Measurements from ENCODE around the gene FOXN1. TPM values are rescaled to one million over a fixed set of nuclear protein-coding genes. Genes with fewer than 3 reads are reported as not detected.

The FOXN1 gene
- total RNA-seq, 3 donors from 2014 or later (not counting 1 experiment from before 2014, with no cell fraction given): not detected

DNA sequence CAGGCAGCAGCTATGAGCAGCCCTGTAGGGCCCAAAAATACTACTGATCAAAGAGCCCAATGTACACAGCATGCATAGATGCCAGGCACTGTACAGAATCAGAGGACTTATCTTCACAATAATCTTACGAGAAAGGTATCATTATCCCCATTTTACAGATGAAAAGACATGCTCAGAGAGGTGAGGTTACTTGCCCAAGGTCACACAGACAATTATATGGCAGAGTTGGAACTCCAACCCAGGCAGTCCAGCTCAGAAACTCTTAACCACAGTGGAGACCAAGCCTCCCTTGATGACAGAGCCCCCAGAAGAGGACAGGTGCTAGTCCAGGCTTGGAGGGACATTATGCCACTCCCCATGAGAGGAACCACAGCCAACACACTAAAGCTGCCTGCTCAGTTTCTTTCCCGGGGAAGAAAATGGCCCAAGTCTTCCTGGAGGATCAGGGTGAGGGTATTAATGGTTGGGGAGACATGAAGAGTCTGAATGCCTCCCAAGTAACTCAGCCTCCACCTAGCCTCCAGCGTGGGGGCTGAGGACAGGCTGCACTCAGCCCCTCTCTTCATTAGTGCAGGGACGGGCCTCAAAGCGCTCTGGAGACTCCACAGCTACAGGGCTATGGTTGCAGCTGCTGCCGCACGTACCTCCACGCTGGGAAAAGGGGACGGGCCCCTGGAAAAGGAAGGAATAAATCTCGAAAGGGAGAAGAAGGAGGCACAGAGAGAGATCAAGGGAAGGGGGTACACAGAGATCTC is 45.5 kb downstream of the FOXN1 start:
- H3K27ac Mint-ChIP-seq: peak overlapping the region; percentile 87 to 93
- 31% methylated on average over 9 of the region's 10 CpGs for WGBS (ENCODE audit: insufficient coverage)
- H3K9me3 Mint-ChIP-seq: no peaks in the 10 kb centered on the region
- peak overlapping the region; percentile 92 for H3K4me3 Mint-ChIP-seq
- DNase-seq (peak in 1 of 2 donors; percentile 34), ATAC-seq (no peak)
- intact Hi-C loops (cut with micrococcal nuclease): no loop called here
- TF ChIP-seq, protein P1, sequence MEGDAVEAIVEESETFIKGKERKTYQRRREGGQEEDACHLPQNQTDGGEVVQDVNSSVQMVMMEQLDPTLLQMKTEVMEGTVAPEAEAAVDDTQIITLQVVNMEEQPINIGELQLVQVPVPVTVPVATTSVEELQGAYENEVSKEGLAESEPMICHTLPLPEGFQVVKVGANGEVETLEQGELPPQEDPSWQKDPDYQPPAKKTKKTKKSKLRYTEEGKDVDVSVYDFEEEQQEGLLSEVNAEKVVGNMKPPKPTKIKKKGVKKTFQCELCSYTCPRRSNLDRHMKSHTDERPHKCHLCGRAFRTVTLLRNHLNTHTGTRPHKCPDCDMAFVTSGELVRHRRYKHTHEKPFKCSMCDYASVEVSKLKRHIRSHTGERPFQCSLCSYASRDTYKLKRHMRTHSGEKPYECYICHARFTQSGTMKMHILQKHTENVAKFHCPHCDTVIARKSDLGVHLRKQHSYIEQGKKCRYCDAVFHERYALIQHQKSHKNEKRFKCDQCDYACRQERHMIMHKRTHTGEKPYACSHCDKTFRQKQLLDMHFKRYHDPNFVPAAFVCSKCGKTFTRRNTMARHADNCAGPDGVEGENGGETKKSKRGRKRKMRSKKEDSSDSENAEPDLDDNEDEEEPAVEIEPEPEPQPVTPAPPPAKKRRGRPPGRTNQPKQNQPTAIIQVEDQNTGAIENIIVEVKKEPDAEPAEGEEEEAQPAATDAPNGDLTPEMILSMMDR (IDR thresholded peaks at IDR 0.05): no peak
- Histone ChIP-seq H3K36me3 (ENCODE audit: control insufficient read depth, insufficient read depth, low read length) (peaks cover 40% of the 10 kb centered on the region), H3K27me3 (ENCODE audit: control insufficient read depth, insufficient read depth, low read length) (no peaks in the 10 kb centered on the region), H3K27ac (ENCODE audit: low read length) (no peak overlapping the region), H3K9me3 (ENCODE audit: control insufficient read depth, insufficient read depth, low read length) (no peaks in the 10 kb centered on the region), H3K4me3 (ENCODE audit: low read length) (peak overlapping the region; percentile 48), H3K4me1 (ENCODE audit: control insufficient read depth, insufficient read depth, low read length) (peaks cover 57% of the 10 kb centered on the region)
- no peaks in the 10 kb centered on the region for H3K27me3 Mint-ChIP-seq (ENCODE audit: low read depth in 2 of 2)
- peaks cover 7% of the 10 kb centered on the region for H3K36me3 Mint-ChIP-seq
- peaks cover 41 to 63% of the 10 kb centered on the region in 2 donors for H3K4me1 Mint-ChIP-seq

DNA sequence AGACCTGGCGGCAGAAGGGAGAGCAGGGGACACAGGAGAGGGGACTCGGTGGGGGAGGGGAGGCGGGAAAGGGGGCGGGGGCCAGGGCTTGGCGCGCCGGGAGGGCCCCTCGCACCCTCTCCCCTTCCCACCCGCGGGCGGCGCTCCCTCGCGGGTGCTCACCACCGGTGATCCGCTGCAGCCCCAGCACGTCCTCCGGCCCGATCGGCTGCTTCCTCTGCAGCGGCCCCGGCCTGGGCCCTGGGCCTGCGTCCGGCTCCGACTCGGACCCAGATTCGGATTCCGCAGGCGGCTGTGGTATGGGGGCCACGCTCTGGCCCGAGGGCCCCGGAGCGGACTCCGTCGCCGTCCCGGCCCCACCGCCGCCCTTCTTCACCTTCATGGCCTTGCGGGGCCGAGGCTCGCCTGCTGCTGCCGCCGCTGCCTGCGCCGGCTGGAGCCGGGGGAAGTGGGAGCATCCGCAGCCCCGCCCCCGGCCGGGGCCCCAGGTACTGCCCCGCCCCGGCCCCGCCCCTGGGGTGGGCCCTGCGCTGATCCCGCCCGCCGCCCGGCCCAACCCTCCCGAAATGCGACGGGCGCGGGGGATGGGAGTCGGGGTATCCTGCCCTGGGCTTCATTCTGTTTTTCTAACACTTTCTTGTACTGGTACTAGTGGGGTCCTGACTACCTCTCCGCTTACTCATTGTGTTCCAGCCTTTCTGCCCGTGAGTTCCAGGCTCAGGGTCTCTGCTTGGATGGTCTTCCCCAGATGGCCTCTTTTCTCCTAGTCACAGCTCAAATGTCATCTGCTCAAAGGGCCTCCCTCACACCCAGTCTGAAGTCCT is 46.2 kb downstream of the FOXN1 start, which contains the start of gene UNC119:
UNC119 (minus strand) TSS at position 449 of the 824 bp plus-strand sequence; CDS start at position 382, 67 bp downstream.
- peaks cover 11% of the 10 kb centered on the region for H3K36me3 Mint-ChIP-seq
- Histone ChIP-seq H3K9me3 (ENCODE audit: control insufficient read depth, insufficient read depth, low read length) (no peaks in the 10 kb centered on the region), H3K36me3 (ENCODE audit: control insufficient read depth, insufficient read depth, low read length) (peaks cover 42% of the 10 kb centered on the region), H3K4me3 (ENCODE audit: low read length) (peak within 1 kb of the TSS; percentile 48), H3K4me1 (ENCODE audit: control insufficient read depth, insufficient read depth, low read length) (peaks cover 52% of the 10 kb centered on the region), H3K27me3 (ENCODE audit: control insufficient read depth, insufficient read depth, low read length) (no peaks in the 10 kb centered on the region), H3K27ac (ENCODE audit: low read length) (no peak within 1 kb of the TSS)
- H3K4me3 Mint-ChIP-seq: peak within 1 kb of the TSS; percentile 92
- no peaks in the 10 kb centered on the region for H3K9me3 Mint-ChIP-seq
- 2% methylated on average over 61 of the region's 67 CpGs for WGBS (ENCODE audit: insufficient coverage)
- ATAC-seq (peak; percentile 71 to 86 (median 79)), DNase-seq (peak; percentile 80 to 89)
- TF ChIP-seq, protein P1 (IDR thresholded peaks at IDR 0.05): no peak
- peak within 1 kb of the TSS; percentile 87 to 93 for H3K27ac Mint-ChIP-seq
- intact Hi-C loops (cut with micrococcal nuclease): no loop called here
- no peaks in the 10 kb centered on the region for H3K27me3 Mint-ChIP-seq (ENCODE audit: low read depth in 2 of 2)
- H3K4me1 Mint-ChIP-seq: peaks cover 41 to 62% of the 10 kb centered on the region in 2 donors

DNA sequence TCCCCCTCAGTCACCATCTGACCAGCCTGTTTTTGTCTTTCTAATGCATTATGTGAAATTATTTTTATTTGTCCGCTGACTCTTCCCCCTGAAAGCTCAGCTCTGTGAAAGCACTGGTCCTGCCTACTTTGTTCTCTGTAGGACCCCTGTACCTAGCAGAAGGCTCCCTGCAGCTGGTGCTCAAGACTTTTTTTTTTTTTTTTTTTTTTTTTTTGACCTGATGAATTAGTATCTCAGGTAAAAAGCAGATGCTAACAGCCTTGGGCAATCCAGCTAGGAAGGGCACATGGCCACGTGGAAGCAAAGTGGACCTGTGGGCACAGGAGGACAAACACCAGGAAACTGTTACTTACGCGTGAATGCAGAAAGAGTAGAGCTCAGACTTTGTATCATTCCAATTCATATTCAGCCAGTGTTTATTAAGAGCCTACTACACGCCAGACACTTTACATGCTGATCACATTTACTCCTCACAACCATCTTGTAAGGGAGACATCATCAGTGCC is 46.9 kb downstream of the FOXN1 start:
- no peaks in the 10 kb centered on the region for H3K27me3 Mint-ChIP-seq (ENCODE audit: low read depth in 2 of 2)
- ATAC-seq: no peak
- peaks cover 49% of the 10 kb centered on the region for H3K36me3 ChIP-seq (ENCODE audit: control insufficient read depth, insufficient read depth, low read length)
- H3K27ac ChIP-seq (ENCODE audit: low read length): no peak overlapping the region
- peak overlapping the region; percentile 21 for H3K4me3 ChIP-seq (ENCODE audit: low read length)
- 97% methylated on average over 5 of the region's 5 CpGs for WGBS (ENCODE audit: insufficient coverage)
- H3K27me3 ChIP-seq (ENCODE audit: control insufficient read depth, insufficient read depth, low read length): no peaks in the 10 kb centered on the region
- intact Hi-C loops (cut with micrococcal nuclease): no loop called here
- no peak for DNase-seq
- peaks cover 45% of the 10 kb centered on the region for H3K4me1 ChIP-seq (ENCODE audit: control insufficient read depth, insufficient read depth, low read length)
- no peaks in the 10 kb centered on the region for H3K9me3 ChIP-seq (ENCODE audit: control insufficient read depth, insufficient read depth, low read length)
- H3K9me3 Mint-ChIP-seq: no peaks in the 10 kb centered on the region
- H3K36me3 Mint-ChIP-seq: peaks cover 17% of the 10 kb centered on the region
- peaks cover 40 to 55% of the 10 kb centered on the region in 2 donors for H3K4me1 Mint-ChIP-seq
- TF ChIP-seq, protein P1 (IDR thresholded peaks at IDR 0.05): no peak
- peak overlapping the region; percentile 91 for H3K4me3 Mint-ChIP-seq
- H3K27ac Mint-ChIP-seq: peak overlapping the region; percentile 83 to 93
